Panc1 (cell line): ENCODE results near the gene ANG. TPM values are rescaled to one million over a fixed set of nuclear protein-coding genes. Genes with fewer than 3 reads are reported as not detected.

ENCODE experiments used
- ATAC-seq: fragments of 200-7000 bp; cut with Tn5 transposase; 2 replicates; pipeline ENCODE4 v1.9.1; 2020; ENCODE audit warnings: mild to moderate bottlenecking, moderate library complexity
- BruUV-seq: library from RNA; stranded (reverse); fragments of 400-500 nt; replicated peaks from 2 replicates; lab custom pipeline; 2021; lab: Mats Ljungman, UMichigan
- CTCF ChIA-PET: fragments of 300-600 bp; sonication (Branson Sonifier 250); formaldehyde crosslinking; loops from one replicate; lab custom pipeline; 2022; ENCODE audit warnings: antibody characterized with exemption; lab: Charles Lee
- POLR2A ChIA-PET: fragments of 300-600 bp; sonication (Branson Sonifier 250); formaldehyde crosslinking; loops from one replicate; lab custom pipeline; 2022; ENCODE audit warnings: antibody characterized with exemption; lab: Charles Lee
- DNase-seq: peaks from one replicate; pipeline ENCODE4 v3.0.0-alpha.2; 2010; ENCODE audit warnings: low read depth, low spot score
- H3K27ac ChIP-seq: 2 replicates; pipeline ENCODE4 v1.5.1; 2011; ENCODE audit warnings: mild to moderate bottlenecking, low read length, inconsistent platforms
- H3K27me3 ChIP-seq: fragments of 200-500 bp; sonication (Bioruptor generic); 2 replicates; pipeline ENCODE4 v1.6.0; 2014; ENCODE audit warnings: low read length, inconsistent platforms; ENCODE audit not compliant: control insufficient read depth, insufficient read depth
- H3K36me3 ChIP-seq: fragments of 200-500 bp; sonication (Bioruptor generic); 2 replicates; pipeline ENCODE4 v1.5.1; 2014; ENCODE audit warnings: inconsistent platforms, mild to moderate bottlenecking, low read length, moderate library complexity; ENCODE audit not compliant: control insufficient read depth, insufficient read depth
- H3K4me1 ChIP-seq: 2 replicates; pipeline ENCODE4 v1.5.1; 2011; ENCODE audit warnings: inconsistent platforms, mild to moderate bottlenecking, low read length, moderate library complexity; ENCODE audit not compliant: control insufficient read depth, insufficient read depth
- H3K4me3 ChIP-seq, 2 experiments: 2 replicates each; pipeline ENCODE4 v1.5.1; 2011 to 2012; ENCODE audit warnings: low read depth in 2 of 2, low read length in 2 of 2, mild to moderate bottlenecking in 2 of 2, inconsistent platforms in 1 of 2, moderate library complexity in 1 of 2
- H3K9me3 ChIP-seq: fragments of 200-500 bp; sonication (Bioruptor generic); 2 replicates; pipeline ENCODE4 v1.5.1; 2014; ENCODE audit warnings: low read depth, mild to moderate bottlenecking, inconsistent platforms, low read length, moderate library complexity; ENCODE audit not compliant: control insufficient read depth, insufficient read depth
- CTCF ChIP-seq: fragments of 450-650 bp; IDR thresholded peaks from 2 replicates; pipeline ENCODE4 v1.5.1; 2017; ENCODE audit warnings: mild to moderate bottlenecking
- POLR2AphosphoS5 ChIP-seq: IDR thresholded peaks from 2 replicates; pipeline ENCODE4 v1.6.1; 2012; ENCODE audit warnings: mild to moderate bottlenecking, low read depth, low read length, moderate library complexity
- REST ChIP-seq, 2 experiments: IDR thresholded peaks; 2 replicates each; pipeline ENCODE4 v1.6.1; 2011 to 2012; ENCODE audit warnings: low read depth in 2 of 2, control low read depth in 1 of 2, low read length in 1 of 2, mild to moderate bottlenecking in 1 of 2, moderate library complexity in 1 of 2; ENCODE audit not compliant: insufficient read depth in 1 of 2
- SIN3A ChIP-seq: IDR thresholded peaks from 2 replicates; pipeline ENCODE4 v1.6.1; 2012; ENCODE audit warnings: low read depth, mild to moderate bottlenecking, low read length, moderate library complexity, borderline replicate concordance; ENCODE audit not compliant: insufficient read depth
- TCF7L2 ChIP-seq: IDR thresholded peaks from 2 replicates; pipeline ENCODE4 v1.6.1; 2011; ENCODE audit warnings: mild to moderate bottlenecking, low read depth, low read length, inconsistent platforms
- in situ Hi-C: cut with HindIII; loops from 2 replicates; pipeline ENCODE4 v1.10.0; 2016; ENCODE audit warnings: low sequenced_read_pairs, low pct_unique_long_range_greater_than_20kb
- intact Hi-C: fragments of 100-400 bp; cut with micrococcal nuclease; formaldehyde crosslinking; loops from one replicate; pipeline ENCODE4 v1.10.0; 2022; ENCODE audit not compliant: unreplicated experiment
- total RNA-seq: library from RNA; stranded (reverse); gene quantifications from one replicate; pipeline ENCODE4 v1.2.1, GENCODE V29; 2021; ENCODE audit not compliant: unreplicated experiment

ANG gene
- total RNA-seq, 1 experiment from 2014 or later: 1.9 TPM

- in situ Hi-C loops: no loop called here
- Histone ChIP-seq H3K4me1 (peaks cover 21% of the 10 kb centered on the region), H3K9me3 (no peaks in the 10 kb centered on the region), H3K27ac (no peak overlapping the region), H3K27me3 (no peaks in the 10 kb centered on the region), H3K4me3 (no peak overlapping the region), H3K36me3 (no peaks in the 10 kb centered on the region)
- no peak for DNase-seq
- CTCF ChIA-PET: no interaction called here
- no peak for ATAC-seq
- POLR2A ChIA-PET: no interaction called here
- TF ChIP-seq REST (IDR thresholded peaks at IDR 0.05; ENCODE audit: insufficient read depth in 1 of 2, low read depth in 2 of 2, low read length in 1 of 2): no peak
- no peak for TF ChIP-seq POLR2AphosphoS5
- TF ChIP-seq SIN3A: no peak
- no peak for TF ChIP-seq TCF7L2
- TF ChIP-seq CTCF: no peak
- intact Hi-C loops: no loop called here
- BruUV-seq: no TSS peak
Measured at GRCh38 chr14:20667957-20668356, 20.6 kb upstream of the ANG start.

- intact Hi-C loops (no loop called here), in situ Hi-C loops (no loop called here)
- Histone ChIP-seq H3K27ac (no peak overlapping the region), H3K27me3 (no peaks in the 10 kb centered on the region), H3K4me3 (no peak overlapping the region), H3K4me1 (peaks cover 21% of the 10 kb centered on the region), H3K36me3 (no peaks in the 10 kb centered on the region), H3K9me3 (no peaks in the 10 kb centered on the region)
- ATAC-seq (peak; percentile 58), DNase-seq (no peak)
- ChIA-PET CTCF (no interaction called here), POLR2A (no interaction called here)
- TF ChIP-seq REST (IDR thresholded peaks at IDR 0.05; ENCODE audit: insufficient read depth in 1 of 2, low read depth in 2 of 2, low read length in 1 of 2): no peak
- no peak for TF ChIP-seq CTCF
- no TSS peak for BruUV-seq
Measured at GRCh38 chr14:20668969-20669368, 19.6 kb upstream of the ANG start.
